Duodenal mucosa (tissue), 2 donors: ENCODE measurements around the gene RIBC2.

ENCODE experiments used
- H3K27ac ChIP-seq: one replicate; pipeline ENCODE4 v1.7.0; 2013; ENCODE audit warnings: low read depth, low read length
- H3K27me3 ChIP-seq, 2 donors: one replicate each; pipeline ENCODE4 v1.7.0; 2013; ENCODE audit warnings: low read length in 2 of 2, control low read depth in 1 of 2; ENCODE audit not compliant: insufficient read depth in 2 of 2, control insufficient read depth in 1 of 2
- H3K36me3 ChIP-seq, 2 donors: one replicate each; pipeline ENCODE4 v1.7.0; 2013; ENCODE audit warnings: low read length in 2 of 2, control low read depth in 1 of 2; ENCODE audit not compliant: insufficient read depth in 2 of 2, control insufficient read depth in 1 of 2
- H3K4me1 ChIP-seq, 2 donors: one replicate each; pipeline ENCODE4 v1.7.0; 2013; ENCODE audit warnings: low read length in 2 of 2, control low read depth in 1 of 2; ENCODE audit not compliant: insufficient read depth in 2 of 2, control insufficient read depth in 1 of 2
- H3K4me3 ChIP-seq, 2 donors: one replicate each; pipeline ENCODE4 v1.7.0; 2013; ENCODE audit warnings: low read length in 2 of 2, low read depth in 1 of 2
- H3K9ac ChIP-seq, 2 donors: one replicate each; pipeline ENCODE4 v1.7.0; 2013; ENCODE audit warnings: low read length in 2 of 2, low read depth in 1 of 2
- H3K9me3 ChIP-seq, 2 donors: one replicate each; pipeline ENCODE4 v1.7.0; 2013; ENCODE audit warnings: low read length in 2 of 2, control low read depth in 1 of 2; ENCODE audit not compliant: control insufficient read depth in 1 of 2

RIBC2 gene

DNA sequence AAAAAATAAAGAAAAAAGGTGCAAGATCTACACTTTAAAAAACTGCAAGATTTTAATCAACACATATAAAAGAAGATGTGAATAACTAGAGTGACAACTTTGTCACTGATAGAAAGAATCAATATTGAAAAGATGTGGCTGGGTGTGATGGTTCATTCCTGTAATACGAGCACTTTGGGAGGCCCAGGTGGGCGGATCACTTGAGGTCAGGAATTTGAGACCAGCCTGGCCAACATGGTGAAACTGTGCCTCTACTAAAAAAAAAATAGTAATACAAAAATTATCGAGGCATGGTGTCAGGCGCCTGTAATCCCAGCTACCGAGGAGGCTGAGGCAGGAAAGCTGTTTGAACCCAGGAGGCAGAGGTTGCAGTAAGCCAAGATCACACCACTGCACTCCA is 68.2 kb downstream of the RIBC2 start:
- Histone ChIP-seq H3K9me3 (no peaks in the 10 kb centered on the region), H3K27me3 (peaks cover 0 to 7% of the 10 kb centered on the region in 2 donors), H3K36me3 (no peaks in the 10 kb centered on the region), H3K4me1 (no peaks in the 10 kb centered on the region), H3K4me3 (no peak overlapping the region), H3K9ac (no peak overlapping the region), H3K27ac (no peak overlapping the region)
